ENCODE data around the gene CCDC61. TPM values are rescaled to one million over a fixed set of nuclear protein-coding genes. Genes with fewer than 3 reads are reported as not detected.

Gene CCDC61
- total RNA-seq, 1 donor from 2014 or later = 15.4 TPM

DNA sequence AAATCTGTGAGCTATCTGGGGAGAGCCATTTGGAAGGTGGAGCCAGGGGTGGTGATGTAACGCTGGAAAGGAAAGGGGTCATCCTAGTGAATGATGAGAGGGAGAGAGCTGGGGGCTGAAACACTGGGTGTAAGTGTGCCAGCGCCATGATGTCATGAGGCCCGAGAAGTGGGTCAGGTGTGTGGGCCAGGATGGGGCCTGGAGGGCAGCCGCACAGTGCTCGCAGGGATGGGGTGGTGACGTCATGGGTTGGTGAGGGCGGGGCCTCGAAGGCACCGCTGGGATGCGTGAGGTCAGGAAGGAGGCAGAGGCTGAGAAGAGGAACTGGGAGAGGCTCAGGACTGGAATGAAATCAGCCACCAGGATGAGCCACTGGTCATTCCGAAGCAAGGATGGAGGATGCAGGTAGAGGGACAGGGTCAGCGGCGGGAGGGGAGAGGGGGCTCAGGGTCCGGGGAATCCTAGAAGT lies 4.4 kb downstream of the CCDC61 start:
- no peak for ATAC-seq

DNA sequence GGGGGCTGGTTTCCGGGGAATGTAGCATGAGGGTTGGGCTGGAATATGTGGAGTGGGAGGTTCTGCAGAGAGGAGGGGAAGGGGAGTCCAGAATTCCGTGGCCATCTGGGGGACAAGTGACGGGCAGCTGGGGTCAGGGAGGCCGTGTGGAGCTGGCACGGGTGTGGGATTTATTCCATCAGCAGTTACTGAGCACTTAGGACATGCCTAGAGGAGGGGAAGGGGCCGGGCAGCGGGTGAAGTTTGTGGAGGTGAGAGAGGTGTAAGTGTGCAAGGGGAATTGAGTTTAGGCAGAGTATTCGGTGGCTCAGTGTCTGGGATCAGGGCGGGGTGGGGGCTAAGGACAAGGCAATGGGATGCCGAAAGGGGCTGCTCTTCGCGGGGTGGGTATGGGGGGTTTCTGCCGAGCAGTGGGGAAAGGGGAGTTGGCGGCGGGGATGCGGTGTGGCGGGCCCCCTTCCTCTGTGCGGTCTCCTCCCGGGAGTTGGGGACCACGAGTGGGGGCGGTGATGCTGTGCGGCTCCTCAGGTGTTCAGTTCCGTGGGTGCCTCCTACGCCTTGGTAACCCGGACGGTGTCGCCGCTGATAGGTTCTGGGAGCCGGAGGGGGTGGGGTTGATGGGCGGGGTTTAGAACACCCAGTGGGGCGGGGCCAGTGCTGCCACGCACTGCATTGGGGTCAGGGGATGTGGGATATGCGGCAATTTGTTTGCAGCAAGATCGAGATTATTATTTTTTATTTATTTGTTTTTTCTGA lies 5.4 kb downstream of the CCDC61 start:
- intact Hi-C loops (cut with DNase I) = no loop called here
- peak; percentile 85 for ATAC-seq
- Histone ChIP-seq H3K36me3 (peaks cover 4% of the 10 kb centered on the region), H3K4me3 (no peak overlapping the region), H3K4me1 (peaks cover 6% of the 10 kb centered on the region), H3K9me3 (no peaks in the 10 kb centered on the region), H3K27me3 (no peaks in the 10 kb centered on the region), H3K27ac (no peak overlapping the region)
- peak; percentile 83 for DNase-seq
- no peak for TF ChIP-seq CTCF (IDR thresholded peaks at IDR 0.05)

More for the DNA sequence above, 4.4 kb downstream of the CCDC61 start:
- peaks cover 4% of the 10 kb centered on the region for H3K36me3 ChIP-seq
- H3K27me3 ChIP-seq = no peaks in the 10 kb centered on the region
- no peak overlapping the region for H3K4me3 ChIP-seq
- H3K4me1 ChIP-seq = peaks cover 6% of the 10 kb centered on the region
- no peak for TF ChIP-seq CTCF (IDR thresholded peaks at IDR 0.05)
- intact Hi-C loops (cut with DNase I) = no loop called here
- no peak for DNase-seq
- no peak overlapping the region for H3K27ac ChIP-seq
- H3K9me3 ChIP-seq = no peaks in the 10 kb centered on the region

DNA sequence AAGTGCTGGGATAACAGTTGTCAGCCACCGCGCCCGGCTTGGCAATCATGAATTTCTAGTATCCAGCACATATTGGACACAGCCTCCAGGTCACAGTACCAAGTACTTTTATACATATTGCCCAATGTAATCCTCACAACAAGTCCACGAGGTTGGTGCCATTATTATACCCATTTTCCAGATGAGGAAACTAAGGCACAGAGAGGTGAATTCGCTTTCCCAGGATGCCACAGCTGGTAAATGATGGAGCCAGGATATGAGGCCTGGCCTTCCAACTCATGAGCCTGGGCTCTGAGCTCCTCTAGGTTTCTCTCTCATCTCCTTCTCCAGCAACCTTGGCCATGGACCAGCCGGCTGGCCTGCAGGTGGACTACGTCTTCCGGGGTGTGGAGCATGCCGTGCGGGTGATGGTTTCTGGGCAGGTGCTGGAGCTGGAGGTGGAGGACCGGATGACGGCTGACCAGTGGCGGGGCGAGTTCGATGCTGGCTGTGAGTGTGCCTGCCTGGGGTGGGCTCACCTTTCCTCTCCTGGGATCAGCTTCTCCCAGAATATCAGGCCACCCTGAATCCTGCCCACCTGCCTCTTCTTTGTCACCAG lies 7.5 kb downstream of the CCDC61 start:
- intact Hi-C loops (cut with DNase I) = no loop called here
- Histone ChIP-seq H3K4me3 (no peak overlapping the region), H3K9me3 (no peaks in the 10 kb centered on the region), H3K4me1 (no peaks in the 10 kb centered on the region), H3K36me3 (peaks cover 12% of the 10 kb centered on the region), H3K27me3 (no peaks in the 10 kb centered on the region), H3K27ac (no peak overlapping the region)
- ATAC-seq (no peak), DNase-seq (no peak)
- TF ChIP-seq CTCF (IDR thresholded peaks at IDR 0.05) = no peak

GRCh38 chr19:46006411-46006810 lies 11.1 kb downstream of the CCDC61 start:
- Histone ChIP-seq H3K9me3 (no peaks in the 10 kb centered on the region), H3K36me3 (peaks cover 12% of the 10 kb centered on the region), H3K4me3 (no peak overlapping the region), H3K27me3 (no peaks in the 10 kb centered on the region), H3K4me1 (no peaks in the 10 kb centered on the region), H3K27ac (no peak overlapping the region)
- intact Hi-C loops (cut with DNase I) = no loop called here
- DNase-seq = no peak
- TF ChIP-seq CTCF (IDR thresholded peaks at IDR 0.05) = no peak
- no peak for ATAC-seq

DNA sequence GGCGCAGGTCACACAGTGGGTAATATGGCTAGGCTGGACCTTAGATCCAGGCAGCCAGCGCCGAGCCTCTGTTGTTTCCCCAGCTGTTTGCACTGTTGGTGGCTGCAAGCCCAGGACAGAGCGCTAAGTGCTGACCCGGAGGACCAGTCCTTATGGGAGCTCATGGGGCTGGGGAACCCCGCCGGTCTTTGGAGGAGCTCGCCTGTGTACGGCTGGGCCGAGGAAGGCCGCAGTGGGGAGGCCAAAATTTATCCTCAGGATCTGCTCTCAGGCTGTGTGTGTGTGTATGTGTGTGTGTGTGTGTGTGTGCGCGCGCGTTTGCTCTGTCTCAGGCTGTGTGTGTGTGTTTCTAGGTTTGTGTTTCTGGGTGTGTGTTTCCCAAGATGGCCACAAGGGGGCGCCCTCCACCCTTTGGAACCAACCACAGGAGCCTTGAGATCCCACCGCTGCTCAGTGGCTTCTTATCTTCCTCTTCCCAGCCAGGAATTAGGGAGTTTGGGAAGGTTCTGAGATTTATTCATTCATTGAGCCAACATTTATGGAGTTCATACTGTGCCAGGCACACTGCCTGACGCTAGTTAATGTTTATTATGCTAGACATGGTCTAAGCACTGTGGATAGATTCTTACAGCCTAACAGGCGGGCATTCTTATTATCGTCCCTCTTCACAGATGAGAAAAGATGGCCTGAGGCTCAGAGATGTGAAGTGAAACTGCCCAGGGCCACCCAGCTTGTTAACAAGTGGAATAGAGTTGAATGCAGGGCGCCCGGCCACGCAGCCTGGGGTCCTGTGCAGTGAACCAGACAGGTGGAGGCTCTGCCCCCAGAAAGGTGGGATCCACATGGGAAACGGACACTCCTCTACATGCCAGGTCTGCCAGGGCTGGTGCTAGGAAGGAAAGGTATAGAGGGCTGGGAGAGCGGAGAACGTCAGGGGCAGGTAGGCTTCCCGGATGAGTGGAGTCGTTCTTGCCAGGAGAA lies 14.6 kb downstream of the CCDC61 start:
- ATAC-seq = peak; percentile 89
- Histone ChIP-seq H3K4me3 (no peak overlapping the region), H3K36me3 (peaks cover 7% of the 10 kb centered on the region), H3K27me3 (peaks cover 14% of the 10 kb centered on the region), H3K9me3 (no peaks in the 10 kb centered on the region), H3K27ac (no peak overlapping the region), H3K4me1 (no peaks in the 10 kb centered on the region)
- TF ChIP-seq CTCF (IDR thresholded peaks at IDR 0.05) = peak; percentile 84
- peak; percentile 83 for DNase-seq
- intact Hi-C loops (cut with DNase I) = no loop called here
